Measurements from ENCODE around the gene TMEM141.
A peak's percentile ranks its signal among the peaks of the same experiment; 100 is the strongest.

Gene TMEM141

GRCh38 chr9:136769710-136770191 lies 21.4 kb upstream of the TMEM141 start:
- DNase-seq (ENCODE audit: extremely low read depth, low read depth): no peak
- TF ChIP-seq CTCF (IDR thresholded peaks at IDR 0.05; ENCODE audit: low read depth, low read length): peak; percentile 51

GRCh38 chr9:136771907-136772415 lies 19.2 kb upstream of the TMEM141 start:
- no peak for TF ChIP-seq CTCF (IDR thresholded peaks at IDR 0.05; ENCODE audit: low read depth, low read length)

GRCh38 chr9:136773386-136774044 lies 17.6 kb upstream of the TMEM141 start:
- DNase-seq (ENCODE audit: extremely low read depth, low read depth): no peak
- TF ChIP-seq CTCF (IDR thresholded peaks at IDR 0.05; ENCODE audit: low read depth, low read length): no peak

More at GRCh38 chr9:136771907-136772415, 19.2 kb upstream of the TMEM141 start:
- DNase-seq (ENCODE audit: extremely low read depth, low read depth): no peak

- no peak for DNase-seq (ENCODE audit: extremely low read depth, low read depth)
- TF ChIP-seq CTCF (IDR thresholded peaks at IDR 0.05; ENCODE audit: low read depth, low read length): no peak
These were observed 16.6 kb upstream of the TMEM141 start for GRCh38 chr9:136774416-136775045.

- DNase-seq (ENCODE audit: extremely low read depth, low read depth): no peak
- TF ChIP-seq CTCF (IDR thresholded peaks at IDR 0.05; ENCODE audit: low read depth, low read length): no peak
These were observed 16.0 kb upstream of the TMEM141 start for GRCh38 chr9:136775191-136775590.

GRCh38 chr9:136776947-136777346 lies 14.2 kb upstream of the TMEM141 start:
- DNase-seq (ENCODE audit: extremely low read depth, low read depth): no peak
- TF ChIP-seq CTCF (IDR thresholded peaks at IDR 0.05; ENCODE audit: low read depth, low read length): no peak

- no peak for TF ChIP-seq CTCF (IDR thresholded peaks at IDR 0.05; ENCODE audit: low read depth, low read length)
These were observed 13.8 kb upstream of the TMEM141 start for GRCh38 chr9:136777359-136777758.

More at GRCh38 chr9:136777359-136777758, 13.8 kb upstream of the TMEM141 start:
- DNase-seq (ENCODE audit: extremely low read depth, low read depth): no peak
